Measurements from ENCODE around the gene GSTP1. TPM values are rescaled to one million over a fixed set of nuclear protein-coding genes. Genes with fewer than 3 reads are reported as not detected.

GSTP1 gene
- polyA plus RNA-seq, 1 of the 3 experiments (the other 2 are of a cell fraction): 745 TPM

DNA sequence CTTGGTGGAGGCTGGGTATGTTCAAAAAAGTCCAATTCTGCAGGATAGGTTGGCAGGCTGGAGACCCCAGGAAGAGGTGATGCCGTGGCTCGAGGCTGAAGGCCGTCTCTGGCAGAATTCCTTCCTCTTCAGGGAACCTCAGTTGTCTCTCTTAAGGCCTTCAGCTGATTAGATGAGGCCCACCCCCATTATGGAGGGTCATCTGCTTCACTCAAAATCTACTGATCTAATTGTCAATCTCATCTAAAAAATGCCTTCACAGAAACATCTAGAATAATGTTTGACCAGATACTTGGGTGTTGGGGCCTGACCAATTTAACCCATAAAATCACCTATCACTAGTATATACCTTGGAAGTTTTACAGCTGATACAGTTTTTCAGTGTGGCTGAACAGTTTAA, 27.4 kb upstream of the GSTP1 start:
- Histone ChIP-seq H3K27ac (ENCODE audit: low read depth in 2 of 2, low read length in 1 of 2) (no peak overlapping the region), H4K20me1 (ENCODE audit: insufficient read depth) (no peaks in the 10 kb centered on the region), H2AFZ (ENCODE audit: low read depth) (no peak overlapping the region), H3K4me2 (no peak overlapping the region), H3K9me2 (no peaks in the 10 kb centered on the region), H3K36me3 (replicated peaks in 1 of 2; ENCODE audit: control insufficient read depth in 1 of 2, insufficient read depth in 2 of 2, low read length in 1 of 2) (no peaks in the 10 kb centered on the region), H3F3A (replicated peaks; ENCODE audit: insufficient read depth) (no peaks in the 10 kb centered on the region), H3K27me3 (ENCODE audit: insufficient read depth) (no peaks in the 10 kb centered on the region), H3K4me1 (ENCODE audit: control insufficient read depth in 1 of 2, insufficient read depth in 2 of 2, low read depth in 1 of 2, low read length in 1 of 2) (no peaks in the 10 kb centered on the region), H3K79me2 (ENCODE audit: insufficient read depth) (no peaks in the 10 kb centered on the region), H3K9me3 (no peaks in the 10 kb centered on the region), H3K4me3 (ENCODE audit: low read depth in 2 of 2, low read length in 1 of 2) (no peak overlapping the region), H3K9ac (no peak overlapping the region)
- no peak for DNase-seq
- TF ChIP-seq CHD2 (IDR thresholded peaks at IDR 0.05; ENCODE audit: low read length, partially characterized antibody): no peak
- TF ChIP-seq, protein P1, sequence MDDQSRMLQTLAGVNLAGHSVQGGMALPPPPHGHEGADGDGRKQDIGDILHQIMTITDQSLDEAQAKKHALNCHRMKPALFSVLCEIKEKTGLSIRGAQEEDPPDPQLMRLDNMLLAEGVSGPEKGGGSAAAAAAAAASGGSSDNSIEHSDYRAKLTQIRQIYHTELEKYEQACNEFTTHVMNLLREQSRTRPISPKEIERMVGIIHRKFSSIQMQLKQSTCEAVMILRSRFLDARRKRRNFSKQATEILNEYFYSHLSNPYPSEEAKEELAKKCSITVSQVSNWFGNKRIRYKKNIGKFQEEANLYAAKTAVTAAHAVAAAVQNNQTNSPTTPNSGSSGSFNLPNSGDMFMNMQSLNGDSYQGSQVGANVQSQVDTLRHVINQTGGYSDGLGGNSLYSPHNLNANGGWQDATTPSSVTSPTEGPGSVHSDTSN (IDR thresholded peaks at IDR 0.05): no peak
- TF ChIP-seq, protein P2, sequence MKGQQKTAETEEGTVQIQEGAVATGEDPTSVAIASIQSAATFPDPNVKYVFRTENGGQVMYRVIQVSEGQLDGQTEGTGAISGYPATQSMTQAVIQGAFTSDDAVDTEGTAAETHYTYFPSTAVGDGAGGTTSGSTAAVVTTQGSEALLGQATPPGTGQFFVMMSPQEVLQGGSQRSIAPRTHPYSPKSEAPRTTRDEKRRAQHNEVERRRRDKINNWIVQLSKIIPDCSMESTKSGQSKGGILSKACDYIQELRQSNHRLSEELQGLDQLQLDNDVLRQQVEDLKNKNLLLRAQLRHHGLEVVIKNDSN (IDR thresholded peaks at IDR 0.05; ENCODE audit: borderline replicate concordance, low read depth): no peak
- no peak for TF ChIP-seq ELF1 (IDR thresholded peaks at IDR 0.05)
- TF ChIP-seq RFX5 (IDR thresholded peaks at IDR 0.05; ENCODE audit: low read length): no peak
- TF ChIP-seq NFIC (IDR thresholded peaks at IDR 0.05; ENCODE audit: borderline replicate concordance): no peak
- TF ChIP-seq, protein P3, sequence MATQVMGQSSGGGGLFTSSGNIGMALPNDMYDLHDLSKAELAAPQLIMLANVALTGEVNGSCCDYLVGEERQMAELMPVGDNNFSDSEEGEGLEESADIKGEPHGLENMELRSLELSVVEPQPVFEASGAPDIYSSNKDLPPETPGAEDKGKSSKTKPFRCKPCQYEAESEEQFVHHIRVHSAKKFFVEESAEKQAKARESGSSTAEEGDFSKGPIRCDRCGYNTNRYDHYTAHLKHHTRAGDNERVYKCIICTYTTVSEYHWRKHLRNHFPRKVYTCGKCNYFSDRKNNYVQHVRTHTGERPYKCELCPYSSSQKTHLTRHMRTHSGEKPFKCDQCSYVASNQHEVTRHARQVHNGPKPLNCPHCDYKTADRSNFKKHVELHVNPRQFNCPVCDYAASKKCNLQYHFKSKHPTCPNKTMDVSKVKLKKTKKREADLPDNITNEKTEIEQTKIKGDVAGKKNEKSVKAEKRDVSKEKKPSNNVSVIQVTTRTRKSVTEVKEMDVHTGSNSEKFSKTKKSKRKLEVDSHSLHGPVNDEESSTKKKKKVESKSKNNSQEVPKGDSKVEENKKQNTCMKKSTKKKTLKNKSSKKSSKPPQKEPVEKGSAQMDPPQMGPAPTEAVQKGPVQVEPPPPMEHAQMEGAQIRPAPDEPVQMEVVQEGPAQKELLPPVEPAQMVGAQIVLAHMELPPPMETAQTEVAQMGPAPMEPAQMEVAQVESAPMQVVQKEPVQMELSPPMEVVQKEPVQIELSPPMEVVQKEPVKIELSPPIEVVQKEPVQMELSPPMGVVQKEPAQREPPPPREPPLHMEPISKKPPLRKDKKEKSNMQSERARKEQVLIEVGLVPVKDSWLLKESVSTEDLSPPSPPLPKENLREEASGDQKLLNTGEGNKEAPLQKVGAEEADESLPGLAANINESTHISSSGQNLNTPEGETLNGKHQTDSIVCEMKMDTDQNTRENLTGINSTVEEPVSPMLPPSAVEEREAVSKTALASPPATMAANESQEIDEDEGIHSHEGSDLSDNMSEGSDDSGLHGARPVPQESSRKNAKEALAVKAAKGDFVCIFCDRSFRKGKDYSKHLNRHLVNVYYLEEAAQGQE (IDR thresholded peaks at IDR 0.05; ENCODE audit: low read depth, low read length): no peak
- no peak for TF ChIP-seq RAD21 (IDR thresholded peaks at IDR 0.05; ENCODE audit: low read length)
- TF ChIP-seq EZH2phosphoT487 (IDR thresholded peaks at IDR 0.05; ENCODE audit: borderline replicate concordance, low read depth): no peak
- TF ChIP-seq, protein P4, sequence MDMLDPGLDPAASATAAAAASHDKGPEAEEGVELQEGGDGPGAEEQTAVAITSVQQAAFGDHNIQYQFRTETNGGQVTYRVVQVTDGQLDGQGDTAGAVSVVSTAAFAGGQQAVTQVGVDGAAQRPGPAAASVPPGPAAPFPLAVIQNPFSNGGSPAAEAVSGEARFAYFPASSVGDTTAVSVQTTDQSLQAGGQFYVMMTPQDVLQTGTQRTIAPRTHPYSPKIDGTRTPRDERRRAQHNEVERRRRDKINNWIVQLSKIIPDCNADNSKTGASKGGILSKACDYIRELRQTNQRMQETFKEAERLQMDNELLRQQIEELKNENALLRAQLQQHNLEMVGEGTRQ (IDR thresholded peaks at IDR 0.05; ENCODE audit: borderline replicate concordance, low read depth, low read length): no peak
- no peak for TF ChIP-seq POLR2AphosphoS5 (IDR thresholded peaks at IDR 0.05; ENCODE audit: low read depth, low read length)
- TF ChIP-seq TAF1 (IDR thresholded peaks at IDR 0.05; ENCODE audit: borderline replicate concordance, low read depth, low read length): no peak
- TF ChIP-seq GATA2 (CRISPR knock-in tag; IDR thresholded peaks at IDR 0.05): no peak
- TF ChIP-seq MEF2A (IDR thresholded peaks at IDR 0.05; ENCODE audit: borderline replicate concordance, low read depth): no peak
- TF ChIP-seq FOXJ3 (CRISPR knock-in tag; IDR thresholded peaks at IDR 0.05): no peak
- TF ChIP-seq, protein P5, sequence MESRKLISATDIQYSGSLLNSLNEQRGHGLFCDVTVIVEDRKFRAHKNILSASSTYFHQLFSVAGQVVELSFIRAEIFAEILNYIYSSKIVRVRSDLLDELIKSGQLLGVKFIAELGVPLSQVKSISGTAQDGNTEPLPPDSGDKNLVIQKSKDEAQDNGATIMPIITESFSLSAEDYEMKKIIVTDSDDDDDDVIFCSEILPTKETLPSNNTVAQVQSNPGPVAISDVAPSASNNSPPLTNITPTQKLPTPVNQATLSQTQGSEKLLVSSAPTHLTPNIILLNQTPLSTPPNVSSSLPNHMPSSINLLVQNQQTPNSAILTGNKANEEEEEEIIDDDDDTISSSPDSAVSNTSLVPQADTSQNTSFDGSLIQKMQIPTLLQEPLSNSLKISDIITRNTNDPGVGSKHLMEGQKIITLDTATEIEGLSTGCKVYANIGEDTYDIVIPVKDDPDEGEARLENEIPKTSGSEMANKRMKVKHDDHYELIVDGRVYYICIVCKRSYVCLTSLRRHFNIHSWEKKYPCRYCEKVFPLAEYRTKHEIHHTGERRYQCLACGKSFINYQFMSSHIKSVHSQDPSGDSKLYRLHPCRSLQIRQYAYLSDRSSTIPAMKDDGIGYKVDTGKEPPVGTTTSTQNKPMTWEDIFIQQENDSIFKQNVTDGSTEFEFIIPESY (IDR thresholded peaks at IDR 0.05; ENCODE audit: borderline replicate concordance, low read depth): no peak
- no peak for TF ChIP-seq SIN3A (IDR thresholded peaks at IDR 0.05; ENCODE audit: borderline replicate concordance, low read depth, low read length)
- no peak for TF ChIP-seq FOXM1 (IDR thresholded peaks at IDR 0.05; ENCODE audit: low read depth)
- TF ChIP-seq, protein P6, sequence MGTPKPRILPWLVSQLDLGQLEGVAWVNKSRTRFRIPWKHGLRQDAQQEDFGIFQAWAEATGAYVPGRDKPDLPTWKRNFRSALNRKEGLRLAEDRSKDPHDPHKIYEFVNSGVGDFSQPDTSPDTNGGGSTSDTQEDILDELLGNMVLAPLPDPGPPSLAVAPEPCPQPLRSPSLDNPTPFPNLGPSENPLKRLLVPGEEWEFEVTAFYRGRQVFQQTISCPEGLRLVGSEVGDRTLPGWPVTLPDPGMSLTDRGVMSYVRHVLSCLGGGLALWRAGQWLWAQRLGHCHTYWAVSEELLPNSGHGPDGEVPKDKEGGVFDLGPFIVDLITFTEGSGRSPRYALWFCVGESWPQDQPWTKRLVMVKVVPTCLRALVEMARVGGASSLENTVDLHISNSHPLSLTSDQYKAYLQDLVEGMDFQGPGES (IDR thresholded peaks at IDR 0.05; ENCODE audit: low read depth, low read length): no peak
- POLR2A ChIA-PET: no interaction called here
- CTCF ChIA-PET: interaction anchor here (0.8 to 1.0 kb wide), 2 partner anchors 15 to 58 kb away, joined by 3 read pairs; no protein-coding TSS in a partner anchor
- WGBS (ENCODE audit: low lambda C conversion rate): 22% methylated on average over 3 of the region's 3 CpGs
